ENCODE measurements around the gene MYH9.
"Not testable (repeated sequence)": the region's sequence is repeated elsewhere in the genome, so short reads cannot be mapped to it uniquely, and the experiment has no call there.

GRCh38 chr22:36271951-36272350 lies 115.8 kb downstream of the MYH9 start:
- not testable (repeated sequence) for TF ChIP-seq POLR2A (IDR thresholded peaks at IDR 0.05)
- TF ChIP-seq, protein P1, sequence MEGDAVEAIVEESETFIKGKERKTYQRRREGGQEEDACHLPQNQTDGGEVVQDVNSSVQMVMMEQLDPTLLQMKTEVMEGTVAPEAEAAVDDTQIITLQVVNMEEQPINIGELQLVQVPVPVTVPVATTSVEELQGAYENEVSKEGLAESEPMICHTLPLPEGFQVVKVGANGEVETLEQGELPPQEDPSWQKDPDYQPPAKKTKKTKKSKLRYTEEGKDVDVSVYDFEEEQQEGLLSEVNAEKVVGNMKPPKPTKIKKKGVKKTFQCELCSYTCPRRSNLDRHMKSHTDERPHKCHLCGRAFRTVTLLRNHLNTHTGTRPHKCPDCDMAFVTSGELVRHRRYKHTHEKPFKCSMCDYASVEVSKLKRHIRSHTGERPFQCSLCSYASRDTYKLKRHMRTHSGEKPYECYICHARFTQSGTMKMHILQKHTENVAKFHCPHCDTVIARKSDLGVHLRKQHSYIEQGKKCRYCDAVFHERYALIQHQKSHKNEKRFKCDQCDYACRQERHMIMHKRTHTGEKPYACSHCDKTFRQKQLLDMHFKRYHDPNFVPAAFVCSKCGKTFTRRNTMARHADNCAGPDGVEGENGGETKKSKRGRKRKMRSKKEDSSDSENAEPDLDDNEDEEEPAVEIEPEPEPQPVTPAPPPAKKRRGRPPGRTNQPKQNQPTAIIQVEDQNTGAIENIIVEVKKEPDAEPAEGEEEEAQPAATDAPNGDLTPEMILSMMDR (IDR thresholded peaks at IDR 0.05), result not testable (repeated sequence)

Data from esophagus squamous epithelium (tissue), 4 donors.